HG03280 (cell line): ENCODE measurements around the gene SDC3.

Experiments
- ATAC-seq: cut with Tn5 transposase; IDR thresholded peaks from one replicate; pipeline ENCODE4 v1.9.1; 2021; ENCODE audit warnings: mild to moderate bottlenecking, moderate library complexity; ENCODE audit not compliant: unreplicated experiment

Gene SDC3

GRCh38 chr1:30905403-30905802 is 3.2 kb downstream of the SDC3 start:
- ATAC-seq: no peak

GRCh38 chr1:30904962-30905335 is 3.6 kb downstream of the SDC3 start:
- ATAC-seq: no peak

- no peak for ATAC-seq
Observed at GRCh38 chr1:30904191-30904961, 4.2 kb downstream of the SDC3 start.

GRCh38 chr1:30903343-30904034 is 5.1 kb downstream of the SDC3 start:
- no peak for ATAC-seq

DNA sequence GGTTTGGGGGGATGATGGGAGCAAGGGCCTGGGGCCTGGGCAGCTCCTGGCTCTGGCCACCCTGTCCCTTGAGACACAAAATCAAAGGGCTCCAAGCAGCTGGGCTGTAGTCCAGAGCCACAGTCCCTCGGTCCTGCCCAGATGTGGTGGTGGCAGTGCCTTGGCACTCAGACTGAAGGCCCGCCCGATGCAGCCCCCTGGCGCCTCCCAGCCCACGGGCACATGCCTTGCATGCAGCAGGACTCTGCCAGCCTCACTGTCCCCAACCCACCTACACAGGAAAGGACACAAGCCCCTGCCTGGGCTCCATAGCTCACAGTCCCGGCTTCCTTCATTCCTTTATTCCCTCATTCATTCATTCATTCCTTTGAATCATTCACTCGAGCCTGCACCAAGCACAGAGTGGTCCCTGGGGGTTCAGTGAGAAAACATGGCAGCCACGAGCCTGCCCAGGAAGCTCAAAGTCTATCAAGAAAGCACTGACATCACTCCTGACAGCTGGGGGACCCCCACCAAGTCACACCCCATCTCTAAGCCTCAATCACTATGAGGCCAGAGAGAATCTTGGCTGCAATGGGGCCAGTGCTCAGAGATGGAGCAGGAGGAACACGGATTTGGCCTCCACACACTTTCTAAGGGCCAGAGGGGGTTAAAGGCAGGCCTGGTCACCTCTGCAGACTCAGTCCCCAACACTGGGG is 5.8 kb downstream of the SDC3 start:
- ATAC-seq: no peak

GRCh38 chr1:30901798-30902581 is 6.6 kb downstream of the SDC3 start:
- ATAC-seq: no peak

DNA sequence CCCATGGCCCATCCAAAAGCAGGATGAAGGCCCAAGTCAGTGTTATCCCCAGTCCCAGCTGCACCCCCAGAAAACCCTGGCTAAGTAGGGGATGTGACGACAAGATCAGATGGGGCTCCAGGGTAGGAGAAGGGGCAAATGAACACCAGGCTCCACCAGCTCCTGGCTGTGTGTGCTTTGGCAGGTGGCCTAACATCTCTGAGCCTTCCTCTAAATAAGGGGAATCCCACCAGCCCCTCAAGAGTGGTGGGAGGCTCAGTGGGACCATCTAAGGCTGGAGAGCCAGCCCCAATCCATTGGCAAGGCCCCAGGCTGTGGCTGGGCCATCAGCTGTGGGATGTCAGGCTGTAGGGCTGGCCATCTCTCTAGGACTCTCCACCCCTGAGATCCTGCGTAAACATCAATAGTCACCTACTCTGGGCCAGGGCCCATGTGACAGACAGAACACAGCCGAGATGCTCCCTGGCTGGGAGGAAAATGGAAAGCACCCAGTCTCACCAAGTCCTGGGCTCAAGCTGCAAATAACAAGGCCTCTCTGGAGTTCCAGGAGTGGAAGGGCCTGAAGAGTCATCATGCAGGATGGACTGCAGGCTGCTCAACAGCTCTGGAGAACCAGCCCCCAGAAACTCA is 7.5 kb downstream of the SDC3 start:
- no peak for ATAC-seq

- ATAC-seq: no peak
Observed at GRCh38 chr1:30900486-30900885, 8.1 kb downstream of the SDC3 start.

DNA sequence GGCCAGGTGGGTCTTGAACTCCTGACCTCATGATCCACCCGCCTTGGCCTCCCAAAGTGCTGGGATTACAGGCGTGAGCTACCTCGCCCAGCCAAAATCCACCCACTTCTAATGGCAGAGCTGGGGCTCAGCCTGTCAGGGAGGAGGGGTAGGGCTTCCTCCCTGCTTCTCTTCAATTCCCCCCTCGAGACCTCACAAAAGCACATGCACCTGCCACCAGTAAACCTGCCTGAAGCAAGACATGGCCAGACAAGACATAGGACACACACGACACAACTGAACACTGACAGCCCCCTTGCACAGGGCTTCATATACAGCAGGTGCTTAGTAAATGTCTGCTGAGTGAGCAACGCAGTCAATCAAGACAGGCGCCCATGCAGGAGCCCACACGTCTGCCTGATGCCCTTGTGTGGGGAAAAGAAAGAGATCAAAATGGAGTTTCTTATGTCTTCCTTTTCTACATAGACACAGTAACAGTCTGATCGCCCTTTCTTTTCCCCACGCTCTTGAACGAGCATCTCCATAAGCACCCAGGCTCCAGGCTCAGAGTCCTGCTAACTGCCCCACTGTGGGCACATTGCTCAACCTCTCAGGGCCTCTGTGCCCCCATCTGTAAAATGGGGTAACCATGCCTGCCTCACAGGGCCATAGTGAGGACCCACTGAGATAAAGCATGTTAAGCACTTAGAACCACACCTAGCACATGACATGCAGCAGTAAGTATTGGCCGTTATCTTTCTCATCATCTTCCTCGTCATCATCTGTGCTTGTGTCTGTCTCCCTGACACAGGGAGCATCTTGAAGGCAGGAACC is 8.8 kb downstream of the SDC3 start:
- ATAC-seq: no peak

GRCh38 chr1:30898031-30898815 is 10.3 kb downstream of the SDC3 start:
- no peak for ATAC-seq

GRCh38 chr1:30896905-30897304 is 11.7 kb downstream of the SDC3 start:
- ATAC-seq: no peak

DNA sequence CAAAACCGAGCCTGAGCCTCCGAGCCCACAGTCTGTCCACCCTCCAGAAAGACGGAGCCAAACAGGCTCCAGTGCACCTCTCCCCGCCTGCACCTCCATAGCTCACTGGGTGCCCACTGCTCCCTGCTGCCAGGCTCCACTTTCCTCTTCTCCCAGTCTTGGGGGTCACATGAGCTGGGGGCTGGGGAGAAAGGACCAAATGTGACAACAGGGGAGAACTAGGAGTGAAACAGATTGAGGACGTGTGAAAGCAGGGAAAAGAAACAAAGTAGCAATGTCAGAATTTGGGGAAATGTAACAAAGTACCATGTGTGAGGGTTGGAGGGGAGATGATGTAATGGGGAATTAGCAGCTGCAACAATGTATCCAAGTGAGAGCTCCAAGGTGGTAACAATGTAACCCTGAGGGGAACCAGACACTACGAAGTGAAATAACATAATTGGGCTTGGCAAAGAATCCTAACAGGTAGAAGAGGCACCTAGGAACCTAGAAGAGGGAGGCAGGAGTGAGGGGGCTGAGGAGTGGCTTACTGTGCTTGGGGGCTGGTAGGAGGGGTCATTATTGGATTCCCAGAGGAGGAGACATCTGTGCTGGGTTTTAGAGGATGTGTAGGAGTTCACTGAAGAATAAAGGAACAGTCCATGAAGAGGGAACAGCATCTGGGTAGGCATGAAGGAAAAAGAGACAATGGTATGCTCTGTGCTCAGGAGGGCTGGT is 12.5 kb downstream of the SDC3 start:
- ATAC-seq: no peak

DNA sequence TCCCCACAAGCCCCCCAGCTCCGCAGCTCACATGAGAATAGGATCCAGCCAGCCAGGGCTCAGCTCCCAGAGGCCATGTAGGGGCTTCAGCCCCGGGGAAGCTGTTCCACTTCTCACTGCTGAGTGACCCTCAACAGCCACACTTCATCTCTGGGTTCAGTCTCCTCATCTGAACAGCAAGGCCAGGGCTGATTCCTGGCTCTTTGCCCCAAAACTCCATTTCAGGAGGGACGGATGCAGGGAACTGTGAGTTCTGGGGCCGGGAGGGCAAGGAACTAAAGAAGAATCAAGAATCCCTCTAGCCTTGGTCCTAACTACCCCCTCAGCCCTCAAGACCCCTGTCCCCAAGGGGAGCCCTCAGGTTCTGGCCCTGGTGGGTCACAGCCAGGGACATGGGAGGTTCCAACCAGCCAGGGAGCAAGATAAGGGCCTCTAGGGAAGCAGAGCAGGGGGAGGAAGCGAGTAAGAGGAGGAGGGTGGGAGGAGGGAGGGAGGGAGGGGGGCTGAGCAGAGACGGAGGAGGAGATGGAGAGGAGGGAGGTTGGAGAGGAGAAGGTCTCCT is 13.1 kb downstream of the SDC3 start:
- ATAC-seq: no peak

DNA sequence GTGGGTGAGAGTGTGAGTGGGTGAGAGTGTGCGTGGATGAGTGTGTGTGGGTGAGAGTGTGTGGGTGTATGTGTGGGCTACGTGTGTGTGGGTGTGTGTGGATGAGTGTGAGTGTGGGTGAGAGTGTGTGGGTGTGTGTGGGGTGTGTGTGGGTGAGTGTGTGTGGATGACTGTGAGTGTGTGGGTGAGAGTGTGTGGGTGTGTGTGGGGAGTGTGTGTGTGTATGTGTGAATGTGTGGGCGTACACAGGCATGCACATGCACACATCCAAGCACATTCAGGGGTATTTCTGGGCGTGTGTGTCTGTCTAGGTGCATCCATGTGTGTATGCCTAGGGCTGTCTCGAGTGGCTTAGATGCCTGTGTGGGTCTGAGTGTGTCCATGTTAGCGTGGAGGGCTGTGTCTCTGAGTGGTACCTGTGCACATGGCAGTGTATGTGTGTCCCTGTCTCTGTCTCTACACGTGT is 14.0 kb downstream of the SDC3 start:
- no peak for ATAC-seq

DNA sequence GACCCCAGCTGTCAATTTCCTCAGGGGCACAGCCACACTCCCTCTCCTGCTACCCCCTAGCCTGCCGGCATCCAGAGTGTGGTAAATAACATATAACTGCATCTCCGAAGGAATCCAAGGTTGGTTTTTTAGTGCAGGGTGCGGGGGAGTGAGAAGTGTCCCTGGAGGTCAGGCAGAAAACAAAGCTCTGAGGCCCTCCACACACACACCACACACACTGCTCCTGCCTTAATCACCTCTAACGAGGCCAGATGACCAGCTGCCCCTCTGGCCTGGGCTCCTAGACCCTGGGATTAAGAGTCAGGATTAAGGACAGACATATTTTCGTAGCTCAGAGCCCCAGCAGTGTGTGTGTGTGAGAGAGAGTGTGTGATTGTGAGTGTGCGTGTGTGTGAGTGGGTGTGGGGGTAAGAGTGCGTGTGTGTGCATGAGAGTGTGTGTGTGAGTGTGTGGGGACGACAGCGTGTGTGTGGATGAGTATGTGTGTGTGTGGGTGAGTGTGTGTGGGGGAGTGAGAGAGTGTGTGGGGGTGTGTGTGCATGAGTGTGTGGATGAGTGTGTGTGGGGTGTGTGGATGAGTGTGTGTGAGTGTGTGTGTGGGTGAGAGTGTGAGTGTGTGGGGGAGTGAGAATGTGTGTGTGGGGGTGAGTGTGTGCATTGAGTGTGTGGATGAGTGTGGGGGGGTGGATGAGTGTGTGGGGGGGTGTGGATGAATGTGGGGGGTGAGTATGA is 14.6 kb downstream of the SDC3 start:
- no peak for ATAC-seq

DNA sequence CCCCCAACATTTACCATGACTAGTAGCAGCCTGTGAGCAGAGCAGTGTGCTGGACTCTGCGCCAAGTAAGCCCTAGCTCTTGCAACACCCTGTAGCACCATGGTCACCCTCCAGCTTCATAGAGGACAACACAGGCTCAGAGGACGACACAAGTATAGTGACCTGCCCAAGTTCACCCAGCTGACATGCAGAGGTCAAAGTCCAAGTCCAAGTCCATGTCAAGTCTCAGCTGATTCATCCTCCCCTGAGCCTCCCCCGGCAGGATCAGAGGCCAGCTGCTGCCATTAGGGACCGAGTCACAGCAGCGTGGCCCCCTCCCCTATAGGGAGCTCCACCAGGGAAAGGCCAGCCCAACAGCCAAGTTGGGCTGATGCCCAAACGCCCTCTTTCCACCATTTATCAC is 15.9 kb downstream of the SDC3 start:
- no peak for ATAC-seq

- no peak for ATAC-seq
Observed at GRCh38 chr1:30891227-30891552, 17.4 kb downstream of the SDC3 start.
